ENCODE data around the gene PRRT2.
A peak's percentile ranks its signal among the peaks of the same experiment; 100 is the strongest.
"Not testable (repeated sequence)": the region's sequence is repeated elsewhere in the genome, so short reads cannot be mapped to it uniquely, and the experiment has no call there.

Gene PRRT2

DNA sequence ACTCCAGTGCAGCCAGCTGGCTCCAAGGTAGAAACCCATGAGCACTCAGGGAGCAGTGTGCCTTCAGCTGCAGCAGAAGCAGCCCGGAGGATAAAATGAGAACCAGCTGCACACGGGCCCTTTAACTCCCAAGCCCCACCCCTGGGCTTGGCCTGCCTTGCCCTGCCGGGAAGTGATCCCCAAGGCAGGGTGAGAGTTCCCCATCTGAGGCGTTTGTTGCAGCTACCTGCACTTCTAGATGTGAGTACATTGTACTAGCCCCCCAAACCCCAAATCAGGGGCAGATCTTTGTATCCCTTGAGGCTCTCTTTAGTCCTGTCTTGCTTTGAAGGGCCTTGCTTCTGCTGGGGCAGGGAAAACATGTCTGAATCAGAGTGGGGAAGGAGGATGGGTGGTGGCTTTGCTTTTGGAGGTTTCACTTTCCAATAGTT lies 8.3 kb downstream of the PRRT2 start, which contains the start of gene MVP:
Gene MVP, plus strand, starts transcription at position 192 of the 431 bp plus-strand sequence. CDS start 10,088 bp downstream, outside the sequence.
- H3K4me1 ChIP-seq (ENCODE audit: control insufficient read depth in 5 of 5, insufficient read depth in 5 of 5, low read length in 5 of 5), result peaks cover 18 to 69% (median 61%) of the 10 kb centered on the region in 5 donors
- no peaks in the 10 kb centered on the region for H3K27me3 ChIP-seq (ENCODE audit: control insufficient read depth in 5 of 5, insufficient read depth in 4 of 5, low read length in 5 of 5)
- peak within 1 kb of the TSS; percentile 97 for H3K27ac ChIP-seq (ENCODE audit: low read depth, low read length)
- peaks cover 0 to 14% (median 8%) of the 10 kb centered on the region in 5 donors for H3K36me3 ChIP-seq (ENCODE audit: control insufficient read depth in 5 of 5, insufficient read depth in 5 of 5, low read length in 5 of 5)
- H3K9me3 ChIP-seq (ENCODE audit: control insufficient read depth in 5 of 5, low read length in 5 of 5), result no peaks in the 10 kb centered on the region
- peak within 1 kb of the TSS; percentile 82 to 96 (median 92) for H3K4me3 ChIP-seq (ENCODE audit: low read depth in 1 of 5, low read length in 5 of 5)
- H3K9ac ChIP-seq (ENCODE audit: low read length in 5 of 5), result peak within 1 kb of the TSS; percentile 82 to 93 (median 90)

DNA sequence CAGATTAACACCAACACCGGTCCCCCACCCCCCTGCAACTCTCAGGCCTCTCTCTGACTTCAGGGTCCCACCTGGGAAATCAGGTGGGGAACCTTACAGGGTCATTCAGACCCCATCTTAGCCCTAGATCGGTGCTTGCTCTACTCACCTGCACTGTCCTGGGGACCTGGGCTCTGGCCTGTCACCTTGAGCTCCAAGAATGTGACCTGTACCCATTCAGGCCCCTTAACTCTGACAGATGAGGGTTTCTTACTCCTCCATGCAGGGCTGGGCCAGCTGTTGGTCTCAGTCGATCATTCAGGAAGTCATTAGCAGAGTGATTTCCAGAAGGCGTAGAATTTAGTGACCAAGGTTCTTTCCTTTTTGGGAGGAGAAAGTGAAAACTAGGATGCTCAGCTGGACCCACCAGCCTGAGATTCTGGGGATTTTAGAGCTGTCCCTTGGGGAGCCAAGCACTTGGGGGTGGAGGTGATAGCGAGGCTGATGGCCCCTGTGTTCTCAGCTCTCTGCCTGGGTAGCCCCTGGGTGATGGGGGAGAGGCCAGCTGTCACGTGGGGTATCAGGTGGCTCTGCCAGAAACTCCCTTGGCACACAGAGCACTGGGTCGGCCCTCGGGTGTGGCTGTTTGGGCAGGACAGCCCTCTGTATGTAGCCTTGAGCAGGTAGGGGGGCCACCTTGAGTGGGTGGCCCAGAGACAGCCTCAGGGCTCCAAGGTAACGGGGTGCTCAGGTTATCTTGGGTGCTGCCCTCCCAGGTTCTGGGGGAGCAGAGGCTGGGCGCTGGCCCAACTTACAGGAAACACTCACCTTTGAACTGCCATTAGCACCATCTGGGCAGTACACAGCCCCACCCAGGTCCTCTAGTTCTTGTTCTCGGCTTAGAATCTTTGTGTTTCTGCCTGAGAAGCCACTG lies 9.0 kb downstream of the PRRT2 start:
- H3K9ac ChIP-seq (ENCODE audit: low read length in 5 of 5), result peak overlapping the region; percentile 82 to 93 (median 90)
- H3K27me3 ChIP-seq (ENCODE audit: control insufficient read depth in 5 of 5, insufficient read depth in 4 of 5, low read length in 5 of 5), result no peaks in the 10 kb centered on the region
- H3K4me1 ChIP-seq (ENCODE audit: control insufficient read depth in 5 of 5, insufficient read depth in 5 of 5, low read length in 5 of 5), result peaks cover 19 to 73% (median 67%) of the 10 kb centered on the region in 5 donors
- H3K27ac ChIP-seq (ENCODE audit: low read depth, low read length), result peak overlapping the region; percentile 97
- H3K9me3 ChIP-seq (ENCODE audit: control insufficient read depth in 5 of 5, low read length in 5 of 5), result no peaks in the 10 kb centered on the region
- H3K4me3 ChIP-seq (ENCODE audit: low read depth in 1 of 5, low read length in 5 of 5), result peak overlapping the region; percentile 82 to 96 (median 92)
- peaks cover 0 to 14% (median 8%) of the 10 kb centered on the region in 5 donors for H3K36me3 ChIP-seq (ENCODE audit: control insufficient read depth in 5 of 5, insufficient read depth in 5 of 5, low read length in 5 of 5)

GRCh38 chr16:29821643-29822115 lies 9.7 kb downstream of the PRRT2 start:
- H3K9me3 ChIP-seq (ENCODE audit: control insufficient read depth in 5 of 5, low read length in 5 of 5), result no peaks in the 10 kb centered on the region
- H3K4me3 ChIP-seq (ENCODE audit: low read depth in 1 of 5, low read length in 5 of 5), result peak overlapping the region; percentile 82 to 96 (median 92)
- H3K4me1 ChIP-seq (ENCODE audit: control insufficient read depth in 5 of 5, insufficient read depth in 5 of 5, low read length in 5 of 5), result peaks cover 19 to 70% (median 66%) of the 10 kb centered on the region in 5 donors
- peaks cover 0 to 14% (median 8%) of the 10 kb centered on the region in 5 donors for H3K36me3 ChIP-seq (ENCODE audit: control insufficient read depth in 5 of 5, insufficient read depth in 5 of 5, low read length in 5 of 5)
- no peaks in the 10 kb centered on the region for H3K27me3 ChIP-seq (ENCODE audit: control insufficient read depth in 5 of 5, insufficient read depth in 4 of 5, low read length in 5 of 5)
- H3K27ac ChIP-seq (ENCODE audit: low read depth, low read length), result peak overlapping the region; percentile 97
- H3K9ac ChIP-seq (ENCODE audit: low read length in 5 of 5), result peak overlapping the region; percentile 16 to 93 (median 89)

GRCh38 chr16:29824589-29825144 lies 12.7 kb downstream of the PRRT2 start:
- Histone ChIP-seq H3K36me3 (ENCODE audit: control insufficient read depth in 5 of 5, insufficient read depth in 5 of 5, low read length in 5 of 5) (peaks cover 0 to 4% (median 2%) of the 10 kb centered on the region in 5 donors), H3K9ac (ENCODE audit: low read length in 5 of 5) (peak overlapping the region in 2 of 5 donors; percentile 24 to 63), H3K27me3 (ENCODE audit: control insufficient read depth in 5 of 5, insufficient read depth in 4 of 5, low read length in 5 of 5) (no peaks in the 10 kb centered on the region), H3K9me3 (ENCODE audit: control insufficient read depth in 5 of 5, low read length in 5 of 5) (no peaks in the 10 kb centered on the region), H3K27ac (ENCODE audit: low read depth, low read length) (peak overlapping the region; percentile 57), H3K4me1 (ENCODE audit: control insufficient read depth in 5 of 5, insufficient read depth in 5 of 5, low read length in 5 of 5) (peaks cover 16 to 65% (median 63%) of the 10 kb centered on the region in 5 donors), H3K4me3 (ENCODE audit: low read depth in 1 of 5, low read length in 5 of 5) (peak overlapping the region in 2 of 5 donors; percentile 19 to 33)

DNA sequence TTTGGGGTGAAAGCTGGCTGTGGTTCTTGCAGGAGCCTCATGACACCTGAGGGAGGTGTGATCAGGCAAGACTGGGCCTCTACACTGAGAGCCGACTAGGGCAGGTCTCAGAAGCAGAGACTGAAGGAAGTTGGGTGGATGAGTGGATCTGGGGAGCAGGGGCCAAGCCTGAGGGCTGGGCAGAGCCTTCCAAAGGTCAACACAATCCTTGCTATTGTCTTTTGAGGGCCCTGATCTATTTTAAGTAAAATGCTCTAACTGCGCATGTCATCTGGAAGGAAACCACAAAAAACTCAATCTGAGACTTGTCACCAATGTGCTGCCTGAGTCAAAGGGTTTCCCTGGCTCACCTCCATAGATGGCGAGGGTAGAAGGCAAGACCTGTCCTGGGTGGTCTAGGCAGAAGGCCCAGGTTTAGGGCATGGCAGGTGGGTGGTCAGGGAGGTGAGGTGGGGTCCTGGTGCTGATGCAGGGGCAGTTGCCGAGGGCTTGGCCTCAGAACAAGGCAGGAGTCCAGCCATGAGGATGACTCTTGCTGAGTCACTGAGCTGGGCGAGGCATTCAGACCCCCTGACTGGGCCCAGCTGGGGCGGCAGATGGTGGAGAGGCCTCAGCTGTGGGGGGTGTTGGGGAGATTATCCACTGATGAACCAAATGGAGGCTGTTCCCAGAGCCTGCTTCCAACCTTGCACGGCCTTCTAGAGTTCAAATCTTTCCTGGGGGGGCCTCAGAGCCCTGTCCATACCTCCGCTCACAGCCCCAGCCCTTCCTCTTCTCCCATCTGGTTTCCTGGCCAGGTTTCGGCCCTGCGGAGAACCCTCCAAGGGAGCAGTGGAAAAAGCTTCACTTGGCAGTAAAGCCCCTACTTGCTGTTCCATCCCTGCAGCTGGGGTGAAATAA lies 13.4 kb downstream of the PRRT2 start:
- no peaks in the 10 kb centered on the region for H3K27me3 ChIP-seq (ENCODE audit: control insufficient read depth in 5 of 5, insufficient read depth in 4 of 5, low read length in 5 of 5)
- H3K4me1 ChIP-seq (ENCODE audit: control insufficient read depth in 5 of 5, insufficient read depth in 5 of 5, low read length in 5 of 5), result peaks cover 16 to 58% (median 55%) of the 10 kb centered on the region in 5 donors
- H3K9ac ChIP-seq (ENCODE audit: low read length in 5 of 5), result peak overlapping the region in 4 of 5 donors; percentile 24 to 63 (median 34)
- no peaks in the 10 kb centered on the region for H3K9me3 ChIP-seq (ENCODE audit: control insufficient read depth in 5 of 5, low read length in 5 of 5)
- H3K27ac ChIP-seq (ENCODE audit: low read depth, low read length), result peak overlapping the region; percentile 57
- H3K36me3 ChIP-seq (ENCODE audit: control insufficient read depth in 5 of 5, insufficient read depth in 5 of 5, low read length in 5 of 5), result peaks cover 0 to 9% (median 7%) of the 10 kb centered on the region in 5 donors
- H3K4me3 ChIP-seq (ENCODE audit: low read depth in 1 of 5, low read length in 5 of 5), result peak overlapping the region in 2 of 5 donors; percentile 19 to 33

- no peak overlapping the region for H3K4me3 ChIP-seq (ENCODE audit: low read depth in 1 of 5, low read length in 5 of 5)
- no peaks in the 10 kb centered on the region for H3K9me3 ChIP-seq (ENCODE audit: control insufficient read depth in 5 of 5, low read length in 5 of 5)
- peaks cover 10 to 49% (median 46%) of the 10 kb centered on the region in 5 donors for H3K4me1 ChIP-seq (ENCODE audit: control insufficient read depth in 5 of 5, insufficient read depth in 5 of 5, low read length in 5 of 5)
- H3K9ac ChIP-seq (ENCODE audit: low read length in 5 of 5), result peak overlapping the region in 1 of 5 donors; percentile 2
- H3K27ac ChIP-seq (ENCODE audit: low read depth, low read length), result no peak overlapping the region
- H3K36me3 ChIP-seq (ENCODE audit: control insufficient read depth in 5 of 5, insufficient read depth in 5 of 5, low read length in 5 of 5), result peaks cover 0 to 17% (median 14%) of the 10 kb centered on the region in 5 donors
- H3K27me3 ChIP-seq (ENCODE audit: control insufficient read depth in 5 of 5, insufficient read depth in 4 of 5, low read length in 5 of 5), result no peaks in the 10 kb centered on the region
These were observed 14.3 kb downstream of the PRRT2 start for GRCh38 chr16:29826342-29826695.

DNA sequence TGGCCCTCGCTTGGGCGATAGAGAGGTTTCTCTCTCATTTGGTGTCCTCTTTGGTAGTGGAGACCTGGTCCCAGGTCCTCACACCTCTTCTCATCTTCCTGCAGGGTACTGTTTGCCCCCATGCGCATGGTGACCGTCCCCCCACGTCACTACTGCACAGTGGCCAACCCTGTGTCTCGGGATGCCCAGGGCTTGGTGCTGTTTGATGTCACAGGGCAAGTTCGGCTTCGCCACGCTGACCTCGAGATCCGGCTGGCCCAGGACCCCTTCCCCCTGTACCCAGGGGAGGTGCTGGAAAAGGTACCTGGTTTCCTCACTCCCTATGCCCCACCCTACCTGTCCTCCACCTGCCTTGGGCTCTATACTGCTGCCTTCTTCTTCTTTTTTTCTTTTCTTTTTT lies 18.8 kb downstream of the PRRT2 start:
- Histone ChIP-seq H3K36me3 (ENCODE audit: control insufficient read depth in 5 of 5, insufficient read depth in 5 of 5, low read length in 5 of 5) (peaks cover 0 to 58% (median 39%) of the 10 kb centered on the region in 5 donors), H3K9ac (ENCODE audit: low read length in 5 of 5) (no peak overlapping the region), H3K27ac (ENCODE audit: low read depth, low read length) (no peak overlapping the region), H3K4me1 (ENCODE audit: control insufficient read depth in 5 of 5, insufficient read depth in 5 of 5, low read length in 5 of 5) (peaks cover 0 to 13% (median 12%) of the 10 kb centered on the region in 5 donors), H3K27me3 (ENCODE audit: control insufficient read depth in 5 of 5, insufficient read depth in 4 of 5, low read length in 5 of 5) (no peaks in the 10 kb centered on the region), H3K4me3 (ENCODE audit: low read depth in 1 of 5, low read length in 5 of 5) (no peak overlapping the region), H3K9me3 (ENCODE audit: control insufficient read depth in 5 of 5, low read length in 5 of 5) (no peaks in the 10 kb centered on the region)

- Histone ChIP-seq H3K9ac (ENCODE audit: low read length in 5 of 5) (no peak overlapping the region), H3K27me3 (ENCODE audit: control insufficient read depth in 5 of 5, insufficient read depth in 4 of 5, low read length in 5 of 5) (no peaks in the 10 kb centered on the region), H3K27ac (ENCODE audit: low read depth, low read length) (no peak overlapping the region), H3K9me3 (ENCODE audit: control insufficient read depth in 5 of 5, low read length in 5 of 5) (no peaks in the 10 kb centered on the region), H3K4me3 (ENCODE audit: low read depth in 1 of 5, low read length in 5 of 5) (no peak overlapping the region), H3K4me1 (ENCODE audit: control insufficient read depth in 5 of 5, insufficient read depth in 5 of 5, low read length in 5 of 5) (peaks cover 0 to 9% (median 7%) of the 10 kb centered on the region in 5 donors), H3K36me3 (ENCODE audit: control insufficient read depth in 5 of 5, insufficient read depth in 5 of 5, low read length in 5 of 5) (peaks cover 0 to 64% (median 41%) of the 10 kb centered on the region in 5 donors)
These were observed 19.5 kb downstream of the PRRT2 start for GRCh38 chr16:29831490-29831889.

DNA sequence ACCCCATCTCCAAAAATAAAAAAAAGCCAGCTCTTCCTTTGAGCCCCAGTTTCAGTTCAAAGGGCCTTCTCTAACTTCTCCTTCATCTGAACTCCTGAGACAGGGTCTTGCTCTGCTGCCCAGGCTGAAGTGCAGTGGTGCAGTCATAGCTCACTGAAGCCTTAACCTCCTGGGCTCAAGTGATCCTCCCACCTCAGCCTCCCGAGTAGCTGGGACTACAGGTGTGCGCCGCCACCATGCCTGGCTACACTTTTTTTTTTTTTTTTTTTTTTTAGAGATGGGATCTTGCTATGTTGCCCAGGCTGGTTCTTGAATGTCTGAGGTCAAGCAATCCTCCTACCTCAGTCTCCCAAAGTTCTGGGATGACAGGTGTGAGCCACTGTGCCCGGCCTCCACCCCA lies 21.2 kb downstream of the PRRT2 start:
- not testable (repeated sequence) for H3K9me3 ChIP-seq (ENCODE audit: control insufficient read depth in 5 of 5, low read length in 5 of 5); H3K4me3 ChIP-seq (ENCODE audit: low read depth in 1 of 5, low read length in 5 of 5); H3K27ac ChIP-seq (ENCODE audit: low read depth, low read length); H3K27me3 ChIP-seq (ENCODE audit: control insufficient read depth in 5 of 5, insufficient read depth in 4 of 5, low read length in 5 of 5); H3K9ac ChIP-seq (ENCODE audit: low read length in 5 of 5); H3K4me1 ChIP-seq (ENCODE audit: control insufficient read depth in 5 of 5, insufficient read depth in 5 of 5, low read length in 5 of 5)
- H3K36me3 ChIP-seq (ENCODE audit: control insufficient read depth in 5 of 5, insufficient read depth in 5 of 5, low read length in 5 of 5), result peaks cover 0 to 80% (median 57%) of the 10 kb centered on the region in 5 donors
